NCI-H146 treated with DMSO at 0.1 percent for 48 hours (cell line): ENCODE data around the gene ASPRV1.
"Not testable (repeated sequence)": the region's sequence is repeated elsewhere in the genome, so short reads cannot be mapped to it uniquely, and the experiment has no call there.

Experiments used
- DNase-seq: peaks from one replicate; lab custom pipeline; 2025; ENCODE audit not compliant: unreplicated experiment; lab: John Stamatoyannopoulos, UW

Gene ASPRV1

DNA sequence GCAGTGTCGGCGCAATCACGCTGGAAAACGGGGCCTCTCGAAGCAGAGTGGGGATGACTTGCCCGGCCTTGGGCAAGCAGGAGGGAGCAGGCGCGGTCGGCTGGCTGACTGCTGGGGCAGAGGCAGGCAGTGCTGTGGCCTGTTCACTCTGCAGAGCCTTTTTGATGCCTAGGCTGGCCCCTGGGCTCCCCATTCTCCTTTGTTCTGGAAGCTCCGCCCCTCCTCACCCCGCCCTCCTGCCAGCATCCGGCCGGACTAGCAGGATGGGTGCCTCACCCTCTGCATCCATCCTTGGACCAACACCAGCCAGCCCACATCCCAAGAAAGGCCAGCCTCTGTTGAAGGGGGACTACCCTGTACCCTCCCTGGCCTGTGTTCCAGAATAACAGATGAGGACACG lies at the start of gene ASPRV1:
ASPRV1 (minus strand) TSS at position 136 of the 400 bp plus-strand sequence. CDS start 195 bp downstream, outside the sequence.
- no peak for DNase-seq

DNA sequence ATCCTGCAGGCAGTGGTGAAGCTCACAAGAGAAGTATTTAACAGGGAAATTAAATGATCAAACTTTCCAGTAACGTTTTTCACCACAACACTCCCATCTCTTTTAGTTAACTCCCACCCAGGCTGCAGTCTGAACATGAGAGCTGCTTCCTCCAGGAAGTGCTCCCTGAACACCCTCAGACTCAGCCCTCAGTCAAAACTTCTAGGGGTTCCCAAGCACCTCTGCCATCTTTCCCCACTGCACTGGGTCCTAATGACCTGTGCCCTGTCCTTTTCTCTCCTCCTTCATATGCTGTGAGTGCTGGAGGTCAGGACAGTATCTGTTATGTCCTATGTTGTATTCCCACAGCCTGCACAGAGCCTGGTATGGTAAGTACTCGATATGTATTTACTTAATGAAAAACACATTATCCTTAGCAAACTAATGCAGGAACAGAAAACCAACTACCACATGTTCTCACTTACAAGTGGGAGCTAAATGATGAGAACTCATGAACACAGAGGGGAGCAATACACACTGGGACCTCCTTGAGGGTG lies 49.2 kb upstream of the ASPRV1 start:
- no peak for DNase-seq

DNA sequence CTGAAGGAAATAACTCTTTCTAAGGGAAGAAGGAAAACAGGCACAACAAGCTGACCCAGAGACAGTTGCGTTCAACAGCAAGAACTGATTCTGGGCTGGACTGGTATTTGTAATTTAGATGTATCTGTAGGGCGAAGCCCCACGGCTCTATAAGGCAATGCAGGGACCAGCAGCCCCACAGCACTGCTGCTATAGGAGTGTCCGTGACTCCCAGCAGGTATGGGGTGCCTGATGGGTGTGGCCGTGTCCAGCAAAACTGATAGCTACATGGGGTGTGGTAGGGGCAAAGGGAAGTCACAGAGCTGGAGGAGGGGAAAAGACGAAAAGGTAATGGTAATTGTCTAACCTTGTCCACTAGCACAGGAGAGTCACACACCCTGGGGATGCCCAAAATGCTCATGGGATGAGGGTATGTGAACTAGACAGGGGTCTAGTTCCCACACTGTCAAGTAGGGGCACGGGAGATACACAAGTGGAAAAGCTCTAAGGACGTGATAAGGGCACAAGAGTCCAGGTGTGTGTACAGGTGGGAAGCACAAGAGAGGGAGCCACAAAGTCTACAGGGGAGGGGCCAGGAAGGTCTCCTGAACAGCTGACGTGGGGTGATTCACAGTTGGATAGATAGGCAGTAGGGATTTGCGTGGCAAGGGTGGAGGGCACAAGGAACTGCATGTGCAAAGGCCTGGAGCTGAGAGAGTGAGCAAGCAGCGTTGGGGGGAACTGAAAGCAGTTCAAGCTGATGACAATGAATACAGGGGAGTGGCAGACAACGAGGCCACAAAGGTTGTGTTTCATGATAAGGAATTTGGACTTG lies 48.5 kb upstream of the ASPRV1 start:
- no peak for DNase-seq

- no peak for DNase-seq
Measured at GRCh38 chr2:70008290-70008689, 46.9 kb upstream of the ASPRV1 start.

DNA sequence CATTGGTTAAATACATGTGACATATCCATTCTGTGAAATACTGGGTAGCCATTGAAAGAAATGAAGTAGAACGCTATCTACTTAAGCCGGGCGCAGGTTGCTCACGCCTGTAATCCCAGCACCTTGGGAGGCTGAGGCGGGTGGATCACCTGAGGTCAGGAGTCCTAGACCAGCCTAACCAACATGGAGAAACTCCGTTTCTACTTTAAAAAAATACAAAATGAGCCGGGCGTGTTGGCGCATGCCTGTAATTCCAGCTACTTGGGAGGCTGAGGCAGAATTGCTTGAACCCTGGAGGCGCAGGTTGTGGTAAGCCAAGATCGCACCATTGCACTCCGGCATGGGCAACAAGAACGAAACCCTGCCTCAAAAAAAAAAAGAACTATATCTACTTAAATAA lies 45.7 kb upstream of the ASPRV1 start:
- DNase-seq = no peak

GRCh38 chr2:70006447-70006784 lies 45.0 kb upstream of the ASPRV1 start:
- no peak for DNase-seq

DNA sequence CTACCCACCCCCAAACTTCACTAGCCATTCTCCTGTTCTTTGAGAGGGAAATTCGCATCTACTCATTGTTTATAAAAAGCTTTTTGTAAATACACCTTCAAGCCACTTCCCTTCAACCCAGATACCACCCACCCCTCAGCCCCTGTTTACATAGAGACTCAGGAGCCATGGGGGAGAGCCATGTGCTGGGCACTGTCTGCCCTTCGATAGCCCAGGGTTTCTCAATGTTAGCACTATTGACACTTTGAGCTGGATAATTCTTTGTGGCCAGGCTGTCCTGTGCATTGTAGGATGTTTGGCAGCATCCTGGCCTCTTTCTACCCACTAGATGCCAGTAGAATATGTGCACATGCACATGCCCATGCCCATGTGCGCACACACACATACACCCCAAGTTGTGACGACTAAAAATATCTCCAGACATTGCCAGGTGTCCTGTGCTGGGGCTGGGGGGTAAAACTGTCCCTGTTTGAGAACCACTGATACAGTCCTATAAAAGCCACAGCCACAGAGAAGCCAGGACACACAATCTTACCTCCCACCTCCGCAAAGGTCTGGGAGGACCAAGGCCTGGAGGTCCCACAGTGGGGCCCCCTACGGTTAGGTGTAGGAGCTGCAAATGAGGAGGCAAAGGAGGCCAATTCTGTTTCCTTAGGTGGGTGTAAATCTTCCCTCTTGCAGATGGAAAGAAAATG lies 44.5 kb upstream of the ASPRV1 start:
- DNase-seq = no peak

DNA sequence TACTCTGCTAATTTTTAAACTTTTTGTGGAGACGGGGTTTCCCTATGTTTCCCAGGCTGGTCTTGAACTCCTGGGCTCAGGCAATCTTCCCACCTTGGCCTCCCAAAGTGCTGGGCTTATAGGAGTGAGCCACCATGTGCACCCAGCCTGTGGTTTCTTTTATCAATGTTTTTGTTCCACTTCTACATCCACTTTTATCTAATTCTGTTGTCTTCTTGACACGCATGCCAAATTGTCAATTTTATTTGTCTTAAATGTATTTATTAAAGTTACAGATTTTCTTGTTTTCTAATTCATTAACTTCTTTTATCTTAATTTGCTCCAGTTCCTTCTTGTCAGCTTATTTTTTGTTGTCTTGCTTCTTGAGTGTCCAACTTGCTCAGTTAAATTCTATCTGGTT lies 43.8 kb upstream of the ASPRV1 start:
- no peak for DNase-seq

- no peak for DNase-seq
Measured at GRCh38 chr2:70003093-70003830, 41.8 kb upstream of the ASPRV1 start.

GRCh38 chr2:70002241-70002899 lies 40.9 kb upstream of the ASPRV1 start:
- no peak for DNase-seq

DNA sequence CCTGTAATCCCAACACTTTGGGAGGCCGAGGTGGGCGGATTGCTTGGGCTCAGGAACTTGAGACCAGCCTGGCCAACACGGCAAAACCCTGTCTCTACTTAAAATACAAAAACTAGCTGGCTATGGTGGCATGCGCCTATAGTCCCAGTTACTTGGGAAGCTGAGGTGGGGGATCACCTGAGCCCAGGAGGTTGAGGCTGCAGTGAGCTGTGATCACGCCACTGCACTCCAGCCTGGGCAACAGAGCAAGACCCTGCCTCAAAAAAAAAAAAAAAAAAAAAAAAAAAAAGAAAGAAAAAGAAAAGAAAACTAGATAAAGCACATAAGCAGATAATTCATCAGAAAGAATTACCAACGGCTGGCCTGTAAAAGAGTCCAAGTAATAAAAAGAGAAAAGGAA lies 39.1 kb upstream of the ASPRV1 start:
- DNase-seq = not testable (repeated sequence)

- no peak for DNase-seq
Measured at GRCh38 chr2:69998761-69999160, 37.3 kb upstream of the ASPRV1 start.

DNA sequence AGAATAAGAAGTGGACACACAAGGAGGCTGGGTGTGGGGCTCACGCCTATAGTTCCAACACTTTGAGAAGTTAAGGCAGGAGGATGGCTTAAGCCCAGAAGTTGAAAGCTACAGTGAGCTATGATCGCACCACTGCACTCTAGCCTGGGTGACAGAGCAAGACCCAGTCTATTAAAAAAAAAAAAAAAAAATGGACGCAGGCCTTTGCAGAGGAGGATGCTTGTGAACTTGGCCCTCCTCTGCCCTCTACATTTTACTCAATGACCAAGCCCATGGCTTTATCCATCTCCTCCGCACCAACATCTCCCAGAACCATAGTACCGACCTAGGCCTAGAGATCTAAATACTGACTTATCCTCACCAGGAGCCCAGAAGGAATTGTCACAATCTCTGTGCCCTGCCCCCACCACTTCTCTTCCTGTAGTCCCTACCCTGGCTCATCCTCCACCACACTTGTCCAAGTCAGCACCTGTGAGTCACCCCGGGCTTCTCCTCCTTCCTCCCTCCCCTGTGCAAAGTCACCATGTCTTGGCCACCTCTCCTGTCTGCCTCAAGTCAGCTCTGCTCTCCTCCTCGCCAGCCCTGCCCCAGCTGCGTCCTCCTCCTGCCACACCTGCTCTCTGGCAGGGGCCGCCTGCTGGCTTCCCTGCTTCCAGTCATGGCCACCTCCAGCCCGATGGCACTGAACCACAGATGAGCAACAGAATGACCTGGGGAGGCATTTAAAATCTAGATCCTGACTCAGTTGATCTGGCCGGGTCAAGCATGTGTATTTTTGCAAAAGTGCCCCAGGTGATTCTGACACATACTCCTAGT lies 35.8 kb upstream of the ASPRV1 start:
- DNase-seq = no peak

DNA sequence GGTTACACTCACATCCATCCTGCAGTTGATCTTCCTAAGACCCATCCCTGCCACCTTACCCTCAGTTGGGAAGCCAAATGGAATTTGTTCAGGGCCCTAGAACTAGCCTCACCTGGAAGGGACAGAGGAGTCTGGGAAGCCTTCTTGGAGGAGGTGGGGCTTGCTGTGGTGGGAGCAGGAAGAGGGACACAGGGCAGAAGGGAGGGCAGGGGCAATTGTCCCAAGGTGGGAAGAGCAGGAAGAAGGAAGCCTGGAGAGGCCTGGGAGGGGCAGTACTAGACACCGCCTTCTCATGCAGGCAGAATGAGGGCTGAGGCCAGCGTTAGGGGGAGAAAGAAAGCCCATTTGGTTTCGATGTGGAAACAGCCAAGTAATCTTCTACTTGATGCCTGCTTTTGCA lies 34.1 kb upstream of the ASPRV1 start:
- no peak for DNase-seq

GRCh38 chr2:69994166-69994565 lies 32.7 kb upstream of the ASPRV1 start:
- DNase-seq = no peak

- no peak for DNase-seq
Measured at GRCh38 chr2:69993708-69994107, 32.3 kb upstream of the ASPRV1 start.

GRCh38 chr2:69993048-69993565 lies 31.7 kb upstream of the ASPRV1 start:
- no peak for DNase-seq

- DNase-seq = no peak
Measured at GRCh38 chr2:69992310-69993047, 31.0 kb upstream of the ASPRV1 start.

- no peak for DNase-seq
Measured at GRCh38 chr2:69989441-69990105, 28.1 kb upstream of the ASPRV1 start.
